Endothelial cell of umbilical vein (primary cell): ENCODE results near the gene LRRC52. TPM values are rescaled to one million over a fixed set of nuclear protein-coding genes. Genes with fewer than 3 reads are reported as not detected.

ENCODE experiments used
- BruUV-seq: library from RNA; stranded (reverse); fragments of 400-500 nt; replicated peaks from 2 replicates; lab custom pipeline; 2021; lab: Mats Ljungman, UMichigan
- CTCF ChIA-PET: fragments of 300-600, 350-600 bp; sonication (Branson Sonifier 250); formaldehyde crosslinking; loops from one replicate; lab custom pipeline; 2021; ENCODE audit warnings: antibody characterized with exemption, inconsistent platforms; lab: Charles Lee
- POLR2A ChIA-PET: fragments of 300-600, 350-600 bp; sonication (Branson Sonifier 250); formaldehyde crosslinking; loops from one replicate; lab custom pipeline; 2021; ENCODE audit warnings: antibody characterized with exemption, inconsistent platforms; lab: Charles Lee
- DNase-seq: peaks from one replicate; pipeline ENCODE4 v3.0.0-alpha.2; 2011; ENCODE audit warnings: low read depth, low spot score
- FAIRE-seq: peaks from 2 replicates; lab custom pipeline; 2011; peaks lifted over from hg19 to GRCh38; lab: Jason Lieb, UNC
- H2AFZ ChIP-seq: 2 replicates; pipeline ENCODE4 v1.6.0; 2012; ENCODE audit warnings: low read depth, low read length, control low read depth, inconsistent platforms
- H3K27ac ChIP-seq: 2 replicates; pipeline ENCODE4 v1.5.1; 2011; ENCODE audit warnings: low read depth, mild to moderate bottlenecking, control low read depth, low read length, moderate library complexity; ENCODE audit not compliant: insufficient read depth
- H3K27me3 ChIP-seq, 2 experiments: 2 replicates each; pipeline versions ENCODE4 v1.6.0 to v1.6.1; 2011; ENCODE audit warnings: low read length in 2 of 2, mixed read lengths in 1 of 2; ENCODE audit not compliant: control insufficient read depth in 2 of 2, insufficient read depth in 2 of 2
- H3K36me3 ChIP-seq, 2 experiments: 2 replicates in 1 of 2; 3 replicates in 1 of 2; pipeline ENCODE4 v1.5.1; 2011; ENCODE audit warnings: low read length in 2 of 2, mild to moderate bottlenecking in 1 of 2, moderate library complexity in 1 of 2; ENCODE audit not compliant: control insufficient read depth in 2 of 2, insufficient read depth in 2 of 2; ENCODE audit errors: extremely low read depth in 1 of 2
- H3K4me1 ChIP-seq: 3 replicates; pipeline ENCODE4 v1.5.1; 2011; ENCODE audit warnings: mild to moderate bottlenecking, low read length; ENCODE audit not compliant: control insufficient read depth, insufficient read depth; ENCODE audit errors: extremely low read depth
- H3K4me2 ChIP-seq: 2 replicates; pipeline ENCODE4 v1.6.1; 2011; ENCODE audit warnings: low read length, control low read depth, mixed read lengths; ENCODE audit not compliant: insufficient read depth
- H3K4me3 ChIP-seq, 3 experiments: fragments of 200-600 bp in 1 of 3; sonication (generic), shearing (Covaris generic) in 1 of 3; replicated peaks in 1 of 3; 2 replicates each; pipeline ENCODE4 v1.5.1; 2011 to 2016; ENCODE audit warnings: control low read depth in 3 of 3, low read length in 3 of 3, mild to moderate bottlenecking in 2 of 3, inconsistent platforms in 1 of 3, low read depth in 1 of 3, moderate library complexity in 1 of 3; ENCODE audit not compliant: insufficient read depth in 1 of 3
- H3K79me2 ChIP-seq: 2 replicates; pipeline ENCODE4 v1.6.0; 2012; ENCODE audit warnings: low read length, inconsistent platforms; ENCODE audit not compliant: control insufficient read depth, insufficient read depth
- H3K9ac ChIP-seq: replicated peaks from 2 replicates; pipeline ENCODE3; 2011; ENCODE audit warnings: low read length, control low read depth; ENCODE audit not compliant: insufficient read depth; ENCODE audit errors: extremely low read depth
- H3K9me1 ChIP-seq: replicated peaks from 3 replicates; pipeline ENCODE4 v1.6.0; 2011; ENCODE audit warnings: mild to moderate bottlenecking, low read length; ENCODE audit not compliant: control insufficient read depth, insufficient read depth; ENCODE audit errors: extremely low read depth
- H3K9me3 ChIP-seq: replicated peaks from 2 replicates; pipeline ENCODE4 v1.5.1; 2012; ENCODE audit warnings: low read length, inconsistent platforms; ENCODE audit not compliant: control insufficient read depth, insufficient read depth
- H4K20me1 ChIP-seq: replicated peaks from 2 replicates; pipeline ENCODE3; 2011; ENCODE audit warnings: mild to moderate bottlenecking, low read length; ENCODE audit not compliant: control insufficient read depth, insufficient read depth; ENCODE audit errors: extremely low read depth
- CTCF ChIP-seq, 2 donors: IDR thresholded peaks; 1 replicate in 1 of 2; 2 replicates in 1 of 2; pipeline ENCODE4 v1.5.1; 2011; ENCODE audit warnings: low read length in 2 of 2, mild to moderate bottlenecking in 2 of 2, moderate library complexity in 2 of 2, control low read depth in 1 of 2, inconsistent platforms in 1 of 2, low read depth in 1 of 2; ENCODE audit not compliant: insufficient read depth in 1 of 2; ENCODE audit errors: extremely low read depth in 1 of 2
- EZH2 ChIP-seq: IDR thresholded peaks from 2 replicates; pipeline ENCODE4 v1.6.1; 2012; ENCODE audit warnings: borderline replicate concordance, low read depth, mild to moderate bottlenecking, moderate library complexity, low read length, inconsistent platforms; ENCODE audit not compliant: severe bottlenecking
- FOS ChIP-seq: IDR thresholded peaks from 2 replicates; pipeline ENCODE4 v1.6.1; 2011; ENCODE audit warnings: mild to moderate bottlenecking, low read length, moderate library complexity, borderline replicate concordance; ENCODE audit not compliant: insufficient read depth
- GATA2 ChIP-seq: IDR thresholded peaks from 2 replicates; pipeline ENCODE4 v1.7.0; 2011; ENCODE audit warnings: low read depth, mild to moderate bottlenecking, moderate library complexity, mixed read lengths, low read length; ENCODE audit not compliant: insufficient read length, insufficient read depth
- JUN ChIP-seq: IDR thresholded peaks from 2 replicates; pipeline ENCODE4 v1.6.1; 2011; ENCODE audit warnings: borderline replicate concordance, low read depth; ENCODE audit not compliant: insufficient read length, insufficient read depth
- MAX ChIP-seq: IDR thresholded peaks from 2 replicates; pipeline ENCODE4 v1.6.1; 2011; ENCODE audit not compliant: insufficient read depth, insufficient read length
- MYC ChIP-seq: IDR thresholded peaks from one replicate; pipeline ENCODE4 v1.6.1; 2011; ENCODE audit warnings: mild to moderate bottlenecking, low read depth, low read length
- POLR2A ChIP-seq: IDR thresholded peaks from 2 replicates; pipeline ENCODE4 v1.6.1; 2012; ENCODE audit warnings: low read depth, mild to moderate bottlenecking, control low read depth, low read length
- POLR2AphosphoS5 ChIP-seq: IDR thresholded peaks from 2 replicates; pipeline ENCODE4 v1.6.1; 2012; ENCODE audit warnings: low read depth, mild to moderate bottlenecking, control low read depth, low read length, moderate library complexity; ENCODE audit not compliant: insufficient read depth
- dilution Hi-C: fragments of 300-500 bp; cut with MboI; formaldehyde crosslinking; loops from one replicate; pipeline ENCODE4 v1.15.0; 2019; ENCODE audit warnings: low sequenced_read_pairs; ENCODE audit not compliant: extremely low pct_ligation_motif_present
- intact Hi-C: fragments of 100-400 bp; cut with micrococcal nuclease; formaldehyde crosslinking; loops from one replicate; pipeline ENCODE4 v1.10.0; 2022
- polyA plus RNA-seq, 4 experiments: library from polyadenylated mRNA; depleted of rRNA in 3 of 4; stranded (reverse) in 3 of 4; unstranded in 1 of 4; fragments of >200 nt; gene quantifications; 2 replicates each; pipeline versions ENCODE4 v1.2.1 to v1.2.3, GENCODE V29; 2011 to 2012; ENCODE audit warnings: missing spikeins in 1 of 4
- total RNA-seq: library from RNA; stranded (reverse); gene quantifications from 2 replicates; pipeline ENCODE4 v1.2.3, GENCODE V29; 2021

The LRRC52 gene
- total and polyA plus RNA-seq, 2 donors (not counting 3 experiments of a cell fraction or from before 2014, with no cell fraction given): not detected

GRCh38 chr1:165532053-165532452 is 11.7 kb upstream of the LRRC52 start:
- no peak for FAIRE-seq
- CTCF ChIA-PET: no interaction called here
- TF ChIP-seq POLR2AphosphoS5 (no peak), POLR2A (no peak), EZH2 (no peak), MAX (no peak), MYC (no peak), JUN (no peak)

GRCh38 chr1:165533254-165533653 is 10.5 kb upstream of the LRRC52 start:
- TF ChIP-seq FOS: no peak
- TF ChIP-seq POLR2A: no peak
- no peak for TF ChIP-seq POLR2AphosphoS5
- no peak for TF ChIP-seq GATA2
- TF ChIP-seq EZH2: no peak
- no peak for TF ChIP-seq CTCF (IDR thresholded peaks at IDR 0.05; ENCODE audit: extremely low read depth in 1 of 2, insufficient read depth in 1 of 2, low read depth in 1 of 2, low read length in 2 of 2)
- no peak for TF ChIP-seq MYC
- TF ChIP-seq JUN: no peak
- Histone ChIP-seq H3K36me3 (no peaks in the 10 kb centered on the region), H4K20me1 (no peaks in the 10 kb centered on the region), H3K27ac (no peak overlapping the region), H3K4me1 (no peaks in the 10 kb centered on the region), H2AFZ (no peak overlapping the region), H3K79me2 (no peaks in the 10 kb centered on the region), H3K27me3 (no peaks in the 10 kb centered on the region), H3K4me2 (no peak overlapping the region), H3K9me3 (no peaks in the 10 kb centered on the region), H3K9ac (no peak overlapping the region), H3K9me1 (no peaks in the 10 kb centered on the region), H3K4me3 (no peak overlapping the region)
- POLR2A ChIA-PET: no interaction called here
- DNase-seq (no peak), FAIRE-seq (no peak)
- intact Hi-C loops: no loop called here
- dilution Hi-C loops: no loop called here
- CTCF ChIA-PET: no interaction called here
- BruUV-seq: no TSS peak

More at GRCh38 chr1:165532053-165532452, 11.7 kb upstream of the LRRC52 start:
- H2AFZ ChIP-seq: no peak overlapping the region
- DNase-seq: no peak
- no peaks in the 10 kb centered on the region for H3K9me3 ChIP-seq
- no peaks in the 10 kb centered on the region for H3K27me3 ChIP-seq
- dilution Hi-C loops (no loop called here), intact Hi-C loops (no loop called here)
- no peak overlapping the region for H3K4me3 ChIP-seq
- no peaks in the 10 kb centered on the region for H3K79me2 ChIP-seq
- no peaks in the 10 kb centered on the region for H3K9me1 ChIP-seq
- no peak overlapping the region for H3K27ac ChIP-seq
- H3K4me2 ChIP-seq: no peak overlapping the region
- no peaks in the 10 kb centered on the region for H3K4me1 ChIP-seq
- POLR2A ChIA-PET: no interaction called here
- no peaks in the 10 kb centered on the region for H3K36me3 ChIP-seq
- H4K20me1 ChIP-seq: no peaks in the 10 kb centered on the region
- no peak overlapping the region for H3K9ac ChIP-seq
- no TSS peak for BruUV-seq
